HepG2 (cell line): ENCODE results near the gene TMEM38A. TPM values are rescaled to one million over a fixed set of nuclear protein-coding genes. Genes with fewer than 3 reads are reported as not detected.

Experiments
- AHR ChIP-seq: IDR thresholded peaks from 2 replicates; pipeline ENCODE4 v1.6.1; 2018; ENCODE audit warnings: missing genetic modification reagents, missing compliant biosample characterization
- JUN ChIP-seq: sonication (generic); formaldehyde crosslinking; IDR thresholded peaks from 2 replicates; pipeline ENCODE4 v1.4.0; 2020; ENCODE audit warnings: mild to moderate bottlenecking, missing genetic modification reagents
- KIAA2018 ChIP-seq: sonication (generic); formaldehyde crosslinking; IDR thresholded peaks from 2 replicates; pipeline ENCODE4 v1.5.0; 2020; ENCODE audit warnings: mild to moderate bottlenecking, missing genetic modification reagents, borderline replicate concordance
- MED1 ChIP-seq: sonication (generic); formaldehyde crosslinking; IDR thresholded peaks from 2 replicates; pipeline ENCODE4 v1.4.0; 2020; ENCODE audit warnings: missing genetic modification reagents
- NR3C1 ChIP-seq: sonication (generic); formaldehyde crosslinking; IDR thresholded peaks from 2 replicates; pipeline ENCODE4 v1.4.0; 2020; ENCODE audit warnings: missing genetic modification reagents
- PCBP2 ChIP-seq: fragments of 200-400 bp; formaldehyde crosslinking; optimal IDR thresholded peaks from 2 replicates; pipeline ENCODE3; 2018; ENCODE audit warnings: low read length, low read depth; ENCODE audit not compliant: poor library complexity, severe bottlenecking
- RBM22 ChIP-seq: fragments of 200-400 bp; formaldehyde crosslinking; optimal IDR thresholded peaks from 2 replicates; pipeline ENCODE3; 2017; ENCODE audit warnings: mild to moderate bottlenecking, low read length, moderate library complexity
- SNAPC2 ChIP-seq: sonication (generic); formaldehyde crosslinking; IDR thresholded peaks from 2 replicates; pipeline ENCODE4 v1.8.1; 2022; ENCODE audit warnings: mild to moderate bottlenecking, missing genetic modification reagents
- SRY ChIP-seq: sonication (generic); formaldehyde crosslinking; IDR thresholded peaks from 2 replicates; pipeline ENCODE4 v1.8.0; 2022; ENCODE audit warnings: mild to moderate bottlenecking, missing genetic modification reagents
- WIZ ChIP-seq: sonication (generic); formaldehyde crosslinking; IDR thresholded peaks from 2 replicates; pipeline ENCODE4 v1.5.1; 2020; ENCODE audit warnings: mild to moderate bottlenecking, missing genetic modification reagents
- ZFY ChIP-seq: sonication (generic); formaldehyde crosslinking; IDR thresholded peaks from 2 replicates; pipeline ENCODE4 v1.4.0; 2020; ENCODE audit warnings: missing genetic modification reagents
- ZNF232 ChIP-seq: sonication (generic); formaldehyde crosslinking; IDR thresholded peaks from 2 replicates; pipeline ENCODE4 v1.4.0; 2020; ENCODE audit warnings: missing genetic modification reagents, borderline replicate concordance
- ZSCAN21 ChIP-seq: sonication (generic); formaldehyde crosslinking; IDR thresholded peaks from 2 replicates; pipeline ENCODE4 v1.8.0; 2022; ENCODE audit warnings: mild to moderate bottlenecking, missing genetic modification reagents, moderate library complexity, borderline replicate concordance
- polyA plus RNA-seq, 8 experiments: library from polyadenylated mRNA; depleted of rRNA in 3 of 8; stranded (reverse) in 7 of 8; unstranded in 1 of 8; fragments of >200 nt; fragmentation: Illumina TruSeq in 4 of 8; extraction: Trizol in 4 of 8; gene quantifications; 2 replicates each; pipeline versions ENCODE4 v1.2.1 to v1.2.3, GENCODE V29; 2011 to 2016; ENCODE audit warnings: low read depth in 4 of 8, missing spikeins in 1 of 8, mixed read lengths in 1 of 8; ENCODE audit not compliant: insufficient read depth in 1 of 8
- total RNA-seq, 5 experiments: library from RNA; depleted of rRNA; stranded (reverse); fragments of >200 nt; fragmentation: Illumina TruSeq; extraction: Trizol; gene quantifications; 2 replicates each; pipeline ENCODE4 v1.2.3, GENCODE V29; 2016; ENCODE audit warnings: low read depth in 1 of 5
- TF ChIP-seq, protein P1 (sequence below): sonication (generic); formaldehyde crosslinking; IDR thresholded peaks from 2 replicates; pipeline ENCODE4 v1.5.0; 2020; ENCODE audit warnings: mild to moderate bottlenecking, missing genetic modification reagents, borderline replicate concordance

The TMEM38A gene
- total and polyA plus RNA-seq, 2 of the 13 experiments (the other 11 are each of a cell fraction or from before 2014, with no cell fraction given), result 4.8 to 6.8 TPM

DNA sequence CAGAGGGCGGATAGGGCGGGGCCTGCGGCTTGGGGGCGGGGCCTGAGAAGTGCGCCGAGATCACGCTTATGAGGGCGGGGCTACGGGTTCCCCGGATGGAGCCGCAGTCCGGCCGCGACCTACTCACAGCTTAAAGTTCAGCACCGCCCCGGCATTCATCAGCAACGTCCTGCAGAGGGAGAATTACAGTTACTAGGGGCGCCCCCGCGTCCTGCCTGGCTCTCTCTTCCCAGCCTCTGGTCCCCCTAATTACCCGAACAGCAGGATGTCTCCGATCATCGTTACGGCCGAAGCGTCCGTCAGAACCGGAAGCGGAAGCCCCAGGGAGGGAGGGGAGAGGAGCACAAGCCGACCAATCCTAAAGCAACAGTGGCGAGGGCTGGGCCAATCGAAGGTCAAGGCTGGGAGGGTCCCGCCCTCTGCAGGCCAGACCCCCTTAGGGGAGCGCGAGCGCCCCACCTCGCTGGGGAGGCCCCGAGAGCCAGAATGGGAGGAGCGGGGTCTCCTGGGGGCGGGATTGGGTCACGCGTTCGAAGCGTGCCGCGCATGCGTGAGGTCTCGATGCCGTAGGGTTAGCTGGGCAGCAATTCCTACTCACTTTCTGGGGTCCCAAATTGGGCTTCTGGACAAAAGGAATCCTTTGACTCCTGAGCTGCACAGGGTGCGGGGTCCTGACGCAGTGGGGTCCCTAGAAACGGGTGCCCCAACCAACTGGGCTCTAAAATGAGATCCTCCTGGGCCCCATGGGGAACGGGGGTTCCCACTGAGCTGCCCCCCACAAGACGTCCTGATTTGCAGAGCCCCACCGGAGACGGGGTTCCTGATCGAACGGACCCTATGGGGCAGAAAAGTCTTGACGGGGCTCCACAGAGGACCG is 869 bp upstream of the TMEM38A start, which contains the start of gene SMIM7 (continued):
- no peak for TF ChIP-seq PCBP2
- TF ChIP-seq ZNF232 (CRISPR knock-in tag), result peak; percentile 78; the same call in 1 of the 2 replicates
- TF ChIP-seq JUN (CRISPR knock-in tag), result peak; percentile 31; the same call in 1 of the 2 replicates
- TF ChIP-seq AHR, result no peak
- TF ChIP-seq ZSCAN21, result peak; percentile 21; the same call in 1 of the 2 replicates
- TF ChIP-seq, protein P1, sequence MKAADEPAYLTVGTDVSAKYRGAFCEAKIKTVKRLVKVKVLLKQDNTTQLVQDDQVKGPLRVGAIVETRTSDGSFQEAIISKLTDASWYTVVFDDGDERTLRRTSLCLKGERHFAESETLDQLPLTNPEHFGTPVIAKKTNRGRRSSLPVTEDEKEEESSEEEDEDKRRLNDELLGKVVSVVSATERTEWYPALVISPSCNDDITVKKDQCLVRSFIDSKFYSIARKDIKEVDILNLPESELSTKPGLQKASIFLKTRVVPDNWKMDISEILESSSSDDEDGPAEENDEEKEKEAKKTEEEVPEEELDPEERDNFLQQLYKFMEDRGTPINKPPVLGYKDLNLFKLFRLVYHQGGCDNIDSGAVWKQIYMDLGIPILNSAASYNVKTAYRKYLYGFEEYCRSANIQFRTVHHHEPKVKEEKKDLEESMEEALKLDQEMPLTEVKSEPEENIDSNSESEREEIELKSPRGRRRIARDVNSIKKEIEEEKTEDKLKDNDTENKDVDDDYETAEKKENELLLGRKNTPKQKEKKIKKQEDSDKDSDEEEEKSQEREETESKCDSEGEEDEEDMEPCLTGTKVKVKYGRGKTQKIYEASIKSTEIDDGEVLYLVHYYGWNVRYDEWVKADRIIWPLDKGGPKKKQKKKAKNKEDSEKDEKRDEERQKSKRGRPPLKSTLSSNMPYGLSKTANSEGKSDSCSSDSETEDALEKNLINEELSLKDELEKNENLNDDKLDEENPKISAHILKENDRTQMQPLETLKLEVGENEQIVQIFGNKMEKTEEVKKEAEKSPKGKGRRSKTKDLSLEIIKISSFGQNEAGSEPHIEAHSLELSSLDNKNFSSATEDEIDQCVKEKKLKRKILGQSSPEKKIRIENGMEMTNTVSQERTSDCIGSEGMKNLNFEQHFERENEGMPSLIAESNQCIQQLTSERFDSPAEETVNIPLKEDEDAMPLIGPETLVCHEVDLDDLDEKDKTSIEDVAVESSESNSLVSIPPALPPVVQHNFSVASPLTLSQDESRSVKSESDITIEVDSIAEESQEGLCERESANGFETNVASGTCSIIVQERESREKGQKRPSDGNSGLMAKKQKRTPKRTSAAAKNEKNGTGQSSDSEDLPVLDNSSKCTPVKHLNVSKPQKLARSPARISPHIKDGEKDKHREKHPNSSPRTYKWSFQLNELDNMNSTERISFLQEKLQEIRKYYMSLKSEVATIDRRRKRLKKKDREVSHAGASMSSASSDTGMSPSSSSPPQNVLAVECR (CRISPR knock-in tag), result peak; percentile 78
- no peak for TF ChIP-seq RBM22
- TF ChIP-seq WIZ (CRISPR knock-in tag), result no peak
- no peak; the same call in 1 of the 2 replicates for TF ChIP-seq SRY (CRISPR knock-in tag)
- TF ChIP-seq ZFY (CRISPR knock-in tag), result peak; percentile 89
- TF ChIP-seq NR3C1 (CRISPR knock-in tag), result no peak
- TF ChIP-seq KIAA2018 (CRISPR knock-in tag), result no peak
- TF ChIP-seq SNAPC2 (CRISPR knock-in tag), result peak; percentile 55; the same call in 1 of the 2 replicates
- TF ChIP-seq MED1, result peak; percentile 51
